ENCODE results near the gene MAB21L2.

MAB21L2 gene

GRCh38 chr4:150619042-150619441 is 37.1 kb downstream of the MAB21L2 start:
- DNase-seq (ENCODE audit: low read depth), result no peak

GRCh38 chr4:150624055-150624454 is 42.1 kb downstream of the MAB21L2 start:
- no peak for DNase-seq (ENCODE audit: low read depth)

- no peak for DNase-seq (ENCODE audit: low read depth)
Measured at GRCh38 chr4:150625033-150625432, 43.1 kb downstream of the MAB21L2 start.

- DNase-seq (ENCODE audit: low read depth), result no peak
Measured at GRCh38 chr4:150628073-150628472, 46.1 kb downstream of the MAB21L2 start.

- no peak for DNase-seq (ENCODE audit: low read depth)
Measured at GRCh38 chr4:150632639-150633038, 50.7 kb downstream of the MAB21L2 start.

All from activated T-cell treated with anti-CD3 and anti-CD28 coated beads for 48 hours (primary cell).